GM12891 (cell line): ENCODE data around the gene CEP83.

Experiments used
- POLR2A ChIP-seq: IDR thresholded peaks from 2 replicates; pipeline ENCODE4 v1.6.1; 2011; ENCODE audit warnings: low read depth, low read length, control low read depth
- POLR2AphosphoS5 ChIP-seq: IDR thresholded peaks from 2 replicates; pipeline ENCODE4 v1.6.1; 2011; ENCODE audit warnings: low read depth, low read length, control low read depth
- POU2F2 ChIP-seq: IDR thresholded peaks from 2 replicates; pipeline ENCODE4 v1.6.1; 2011; ENCODE audit warnings: low read depth, mild to moderate bottlenecking, control low read depth, low read length, moderate library complexity
- TAF1 ChIP-seq: IDR thresholded peaks from 2 replicates; pipeline ENCODE4 v1.6.1; 2011; ENCODE audit warnings: low read depth, low read length, control low read depth

DNA sequence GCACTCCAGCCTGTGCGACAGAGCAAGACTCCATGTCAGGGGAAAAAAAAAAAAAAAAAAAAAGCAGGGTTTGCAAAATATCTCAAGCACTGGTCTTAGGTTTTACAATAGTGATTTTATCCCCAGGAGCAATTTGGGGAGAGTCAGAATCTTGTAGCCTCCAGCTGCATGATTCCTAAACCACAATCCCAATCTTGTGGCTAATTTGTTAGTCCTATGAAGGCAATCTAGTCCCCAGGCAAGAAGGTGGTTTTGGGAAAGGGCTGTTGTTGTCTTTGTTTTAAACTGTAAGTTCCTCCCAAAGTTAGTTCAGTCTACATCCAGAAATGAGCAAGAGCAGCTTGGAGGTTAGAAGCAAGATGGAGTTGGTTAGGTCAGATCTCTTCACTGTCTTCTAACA lies 175.6 kb downstream of the CEP83 start:
- TF ChIP-seq TAF1 (no peak), POLR2A (no peak), POLR2AphosphoS5 (no peak), POU2F2 (no peak)
